ENCODE results near the gene ZNF587.
A peak's percentile ranks its signal among the peaks of the same experiment; 100 is the strongest.
"Not testable (repeated sequence)": the region's sequence is repeated elsewhere in the genome, so short reads cannot be mapped to it uniquely, and the experiment has no call there.

ZNF587 gene

DNA sequence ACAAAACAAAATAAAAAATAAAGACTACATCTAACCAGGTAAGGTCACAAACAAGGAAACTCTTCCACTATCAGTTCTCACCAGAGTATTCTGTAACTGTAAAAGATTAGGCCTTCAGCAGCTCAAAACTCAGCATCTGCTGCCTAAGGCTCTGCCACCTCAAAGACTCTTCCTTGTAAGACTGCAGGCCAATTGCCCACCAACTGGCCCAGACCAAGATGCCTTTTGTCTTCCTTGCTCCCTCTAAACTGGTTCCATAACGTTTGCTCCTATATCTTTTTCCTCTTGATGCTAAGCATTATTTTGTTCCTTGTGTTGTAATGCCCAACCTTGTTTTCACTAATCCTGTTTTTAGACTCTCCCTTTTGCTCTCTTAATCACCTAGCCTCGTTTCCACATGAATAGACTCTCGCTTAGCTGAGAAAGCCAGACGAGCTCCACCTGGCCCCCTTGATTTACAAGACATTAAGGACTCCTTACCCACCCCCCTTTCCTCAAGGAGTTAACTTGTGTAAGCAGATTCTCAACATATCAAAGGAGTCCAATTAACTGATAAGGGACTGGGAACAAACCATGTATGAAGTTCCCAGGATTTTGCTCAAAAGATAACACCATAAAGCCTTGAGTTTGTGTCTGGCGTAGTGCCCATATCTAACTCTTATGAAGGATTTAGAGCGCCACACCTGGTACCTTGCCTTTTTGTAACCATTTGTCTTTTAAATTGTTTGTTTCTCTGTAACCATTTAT lies 37.7 kb downstream of the ZNF587 start:
- peaks cover 44% of the 10 kb centered on the region for H3K36me3 ChIP-seq (ENCODE audit: control insufficient read depth, insufficient read depth, low read length)
- H3K4me3 ChIP-seq (ENCODE audit: extremely low read depth, insufficient read depth, low read length, poor library complexity, severe bottlenecking), result peak overlapping the region; percentile 92
- peak overlapping the region; percentile 86 for H3K27ac ChIP-seq (ENCODE audit: low read depth, low read length, severe bottlenecking)
- peaks cover 3% of the 10 kb centered on the region for H3K4me1 ChIP-seq (ENCODE audit: control insufficient read depth, insufficient read depth, low read length, poor library complexity, severe bottlenecking)
- WGBS, 2 experiments (ENCODE audit: insufficient coverage in 2 of 2), result 4 to 12% methylated on average over 3 to 4 of the region's 6 CpGs
- peaks cover 8% of the 10 kb centered on the region for H3K9me3 ChIP-seq (ENCODE audit: control insufficient read depth, low read length)

DNA sequence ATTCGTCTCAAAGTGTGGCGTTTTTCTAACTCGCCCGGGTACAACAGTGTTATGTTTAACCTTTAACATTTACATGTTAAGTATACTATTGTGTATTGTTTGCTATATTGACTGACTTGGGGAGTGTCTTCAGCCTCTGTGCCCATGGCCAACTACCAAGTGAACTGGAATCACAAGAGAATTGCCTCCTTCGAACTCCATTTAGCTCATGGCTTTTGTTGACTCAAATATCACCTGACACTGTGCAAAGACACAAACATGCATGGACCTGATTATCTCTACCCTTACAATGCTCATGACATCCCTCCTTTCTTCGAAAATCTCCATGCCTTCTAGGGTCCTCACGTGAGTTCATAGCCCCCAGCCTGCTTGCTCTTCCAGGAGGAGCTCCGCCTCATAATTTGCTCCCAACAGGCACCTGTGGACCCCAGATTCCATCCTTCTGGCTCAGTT lies 38.5 kb downstream of the ZNF587 start:
- peaks cover 3% of the 10 kb centered on the region for H3K4me1 ChIP-seq (ENCODE audit: control insufficient read depth, insufficient read depth, low read length, poor library complexity, severe bottlenecking)
- WGBS, 2 experiments (ENCODE audit: insufficient coverage in 2 of 2), result 0 to 2% methylated on average over 4 of the region's 8 CpGs
- H3K4me3 ChIP-seq (ENCODE audit: extremely low read depth, insufficient read depth, low read length, poor library complexity, severe bottlenecking), result peak overlapping the region; percentile 92
- peaks cover 39% of the 10 kb centered on the region for H3K36me3 ChIP-seq (ENCODE audit: control insufficient read depth, insufficient read depth, low read length)
- H3K27ac ChIP-seq (ENCODE audit: low read depth, low read length, severe bottlenecking), result peak overlapping the region; percentile 86
- peaks cover 9% of the 10 kb centered on the region for H3K9me3 ChIP-seq (ENCODE audit: control insufficient read depth, low read length)

DNA sequence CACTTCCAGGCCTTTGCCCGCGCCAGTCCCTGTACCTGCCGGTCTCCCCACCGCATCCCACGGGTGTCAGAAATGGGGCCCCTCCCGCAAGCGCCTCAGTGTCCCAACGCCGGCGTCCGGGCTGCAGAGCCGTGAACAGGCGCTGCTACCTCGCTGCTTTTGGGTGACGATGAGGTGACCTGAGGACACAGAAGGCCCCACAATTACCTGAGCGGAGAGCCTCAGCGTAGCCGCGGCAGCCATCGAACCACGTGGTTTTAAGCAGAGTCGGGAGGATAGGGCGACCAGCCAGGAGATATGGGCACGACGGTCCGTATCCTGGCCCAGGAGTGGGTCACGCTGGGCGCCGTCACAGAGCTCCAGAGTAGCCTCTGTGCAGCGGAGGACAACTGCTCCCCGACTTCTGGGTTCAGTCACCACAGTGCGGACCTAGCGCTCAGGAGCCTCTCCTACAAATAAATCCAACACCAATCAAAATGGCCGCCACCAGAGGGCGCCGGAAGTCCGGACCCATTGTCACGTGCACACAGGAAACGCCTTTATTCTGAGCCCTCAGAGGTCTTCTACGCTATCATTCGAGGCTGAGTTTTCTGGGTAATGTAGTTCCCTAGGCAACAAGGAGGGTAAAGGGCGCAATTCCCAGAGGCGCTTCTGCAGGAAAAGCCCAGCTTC lies 39.0 kb downstream of the ZNF587 start, which contains the start of gene ZNF814:
TSS of gene ZNF814 (minus strand) at position 478 of the 672 bp plus-strand sequence. CDS start at position 243, 235 bp downstream.
- Histone ChIP-seq H3K4me3 (ENCODE audit: extremely low read depth, insufficient read depth, low read length, poor library complexity, severe bottlenecking) (peak within 1 kb of the TSS; percentile 92), H3K36me3 (ENCODE audit: control insufficient read depth, insufficient read depth, low read length) (peaks cover 33% of the 10 kb centered on the region), H3K9me3 (ENCODE audit: control insufficient read depth, low read length) (peaks cover 9% of the 10 kb centered on the region), H3K27ac (ENCODE audit: low read depth, low read length, severe bottlenecking) (peak within 1 kb of the TSS; percentile 86), H3K4me1 (ENCODE audit: control insufficient read depth, insufficient read depth, low read length, poor library complexity, severe bottlenecking) (peaks cover 3% of the 10 kb centered on the region)
- WGBS, 2 experiments (ENCODE audit: insufficient coverage in 2 of 2), result 0 to 1% methylated on average over 40 to 43 of the region's 43 CpGs

GRCh38 chr19:57890706-57891105 lies 41.0 kb downstream of the ZNF587 start:
- not testable (repeated sequence) for H3K4me1 ChIP-seq (ENCODE audit: control insufficient read depth, insufficient read depth, low read length, poor library complexity, severe bottlenecking); H3K9me3 ChIP-seq (ENCODE audit: control insufficient read depth, low read length); H3K4me3 ChIP-seq (ENCODE audit: extremely low read depth, insufficient read depth, low read length, poor library complexity, severe bottlenecking)
- Histone ChIP-seq H3K27ac (ENCODE audit: low read depth, low read length, severe bottlenecking) (peak overlapping the region; percentile 78), H3K36me3 (ENCODE audit: control insufficient read depth, insufficient read depth, low read length) (peaks cover 13% of the 10 kb centered on the region)
- 75% methylated on average over 2 to 3 of the region's 3 CpGs for WGBS, 2 experiments (ENCODE audit: insufficient coverage in 2 of 2)

DNA sequence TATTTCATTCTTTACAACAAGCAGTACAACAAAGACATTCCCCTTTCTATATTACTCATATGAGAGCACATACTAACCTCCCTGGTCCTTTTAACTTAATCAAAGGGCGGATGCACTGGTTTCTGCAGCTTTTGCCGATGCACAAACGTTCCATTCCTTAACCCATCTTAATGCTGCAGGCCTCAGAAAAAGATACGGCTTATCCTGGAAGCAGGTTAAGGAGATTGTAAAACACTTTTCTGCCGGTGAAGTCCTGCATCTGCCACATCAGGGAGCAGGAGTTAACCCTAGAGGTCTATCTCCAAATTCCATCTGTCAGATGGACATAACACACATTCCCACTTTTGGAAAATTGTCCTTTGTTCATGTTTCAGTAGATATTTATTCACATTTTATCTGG lies 50.7 kb downstream of the ZNF587 start:
- no peaks in the 10 kb centered on the region for H3K4me1 ChIP-seq (ENCODE audit: control insufficient read depth, insufficient read depth, low read length, poor library complexity, severe bottlenecking)
- no peak overlapping the region for H3K27ac ChIP-seq (ENCODE audit: low read depth, low read length, severe bottlenecking)
- peaks cover 3% of the 10 kb centered on the region for H3K9me3 ChIP-seq (ENCODE audit: control insufficient read depth, low read length)
- no peak overlapping the region for H3K4me3 ChIP-seq (ENCODE audit: extremely low read depth, insufficient read depth, low read length, poor library complexity, severe bottlenecking)
- WGBS, 2 experiments (ENCODE audit: insufficient coverage in 2 of 2), result 95 to 97% methylated on average over 2 to 5 of the region's 5 CpGs
- H3K36me3 ChIP-seq (ENCODE audit: control insufficient read depth, insufficient read depth, low read length), result peaks cover 10% of the 10 kb centered on the region

GRCh38 chr19:57903618-57904184 lies 54.0 kb downstream of the ZNF587 start:
- Histone ChIP-seq H3K27ac (ENCODE audit: low read depth, low read length, severe bottlenecking) (no peak overlapping the region), H3K4me3 (ENCODE audit: extremely low read depth, insufficient read depth, low read length, poor library complexity, severe bottlenecking) (no peak overlapping the region), H3K9me3 (ENCODE audit: control insufficient read depth, low read length) (peaks cover 3% of the 10 kb centered on the region), H3K4me1 (ENCODE audit: control insufficient read depth, insufficient read depth, low read length, poor library complexity, severe bottlenecking) (no peaks in the 10 kb centered on the region), H3K36me3 (ENCODE audit: control insufficient read depth, insufficient read depth, low read length) (peaks cover 38% of the 10 kb centered on the region)
- 86 to 92% methylated on average over 6 to 7 of the region's 7 CpGs for WGBS, 2 experiments (ENCODE audit: insufficient coverage in 2 of 2)

GRCh38 chr19:57905258-57905657 lies 55.6 kb downstream of the ZNF587 start:
- 88 to 93% methylated on average over 1 to 3 of the region's 6 CpGs for WGBS, 2 experiments (ENCODE audit: insufficient coverage in 2 of 2)
- no peak overlapping the region for H3K4me3 ChIP-seq (ENCODE audit: extremely low read depth, insufficient read depth, low read length, poor library complexity, severe bottlenecking)
- peaks cover 46% of the 10 kb centered on the region for H3K36me3 ChIP-seq (ENCODE audit: control insufficient read depth, insufficient read depth, low read length)
- no peaks in the 10 kb centered on the region for H3K4me1 ChIP-seq (ENCODE audit: control insufficient read depth, insufficient read depth, low read length, poor library complexity, severe bottlenecking)
- H3K27ac ChIP-seq (ENCODE audit: low read depth, low read length, severe bottlenecking), result no peak overlapping the region
- peaks cover 3% of the 10 kb centered on the region for H3K9me3 ChIP-seq (ENCODE audit: control insufficient read depth, low read length)

DNA sequence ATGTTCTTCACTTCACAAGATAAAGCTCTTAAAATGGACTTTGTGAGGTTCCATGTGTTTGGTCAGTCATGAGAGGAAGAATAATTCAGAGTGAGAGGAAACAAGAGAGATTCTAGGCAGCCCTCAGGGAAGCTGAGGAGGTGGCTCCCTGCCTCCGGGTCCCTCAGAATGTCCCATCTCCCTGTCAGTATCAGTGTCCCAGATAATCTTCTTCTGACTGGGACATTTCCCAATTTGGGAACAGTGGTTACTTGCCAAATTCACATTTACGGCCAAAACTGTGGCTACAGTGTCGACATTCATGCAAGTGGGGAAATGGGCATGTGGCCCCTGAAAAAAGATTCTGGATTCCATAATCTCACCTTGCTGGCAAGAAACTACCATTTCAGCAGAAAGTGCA lies 57.7 kb downstream of the ZNF587 start:
- Histone ChIP-seq H3K4me3 (ENCODE audit: extremely low read depth, insufficient read depth, low read length, poor library complexity, severe bottlenecking) (no peak overlapping the region), H3K4me1 (ENCODE audit: control insufficient read depth, insufficient read depth, low read length, poor library complexity, severe bottlenecking) (no peaks in the 10 kb centered on the region), H3K9me3 (ENCODE audit: control insufficient read depth, low read length) (peaks cover 3% of the 10 kb centered on the region), H3K27ac (ENCODE audit: low read depth, low read length, severe bottlenecking) (no peak overlapping the region), H3K36me3 (ENCODE audit: control insufficient read depth, insufficient read depth, low read length) (peaks cover 67% of the 10 kb centered on the region)
- 96 to 100% methylated on average over 3 of the region's 3 CpGs for WGBS, 2 experiments (ENCODE audit: insufficient coverage in 2 of 2)

GRCh38 chr19:57914531-57914930 lies 64.9 kb downstream of the ZNF587 start:
- WGBS, 2 experiments (ENCODE audit: insufficient coverage in 2 of 2), result 83 to 97% methylated on average over 2 to 3 of the region's 3 CpGs
- Histone ChIP-seq H3K4me1 (ENCODE audit: control insufficient read depth, insufficient read depth, low read length, poor library complexity, severe bottlenecking) (peaks cover 6% of the 10 kb centered on the region), H3K9me3 (ENCODE audit: control insufficient read depth, low read length) (no peaks in the 10 kb centered on the region), H3K36me3 (ENCODE audit: control insufficient read depth, insufficient read depth, low read length) (peaks cover 49% of the 10 kb centered on the region), H3K4me3 (ENCODE audit: extremely low read depth, insufficient read depth, low read length, poor library complexity, severe bottlenecking) (no peak overlapping the region), H3K27ac (ENCODE audit: low read depth, low read length, severe bottlenecking) (no peak overlapping the region)
